ENCODE measurements around the gene CST6.

Gene CST6

DNA sequence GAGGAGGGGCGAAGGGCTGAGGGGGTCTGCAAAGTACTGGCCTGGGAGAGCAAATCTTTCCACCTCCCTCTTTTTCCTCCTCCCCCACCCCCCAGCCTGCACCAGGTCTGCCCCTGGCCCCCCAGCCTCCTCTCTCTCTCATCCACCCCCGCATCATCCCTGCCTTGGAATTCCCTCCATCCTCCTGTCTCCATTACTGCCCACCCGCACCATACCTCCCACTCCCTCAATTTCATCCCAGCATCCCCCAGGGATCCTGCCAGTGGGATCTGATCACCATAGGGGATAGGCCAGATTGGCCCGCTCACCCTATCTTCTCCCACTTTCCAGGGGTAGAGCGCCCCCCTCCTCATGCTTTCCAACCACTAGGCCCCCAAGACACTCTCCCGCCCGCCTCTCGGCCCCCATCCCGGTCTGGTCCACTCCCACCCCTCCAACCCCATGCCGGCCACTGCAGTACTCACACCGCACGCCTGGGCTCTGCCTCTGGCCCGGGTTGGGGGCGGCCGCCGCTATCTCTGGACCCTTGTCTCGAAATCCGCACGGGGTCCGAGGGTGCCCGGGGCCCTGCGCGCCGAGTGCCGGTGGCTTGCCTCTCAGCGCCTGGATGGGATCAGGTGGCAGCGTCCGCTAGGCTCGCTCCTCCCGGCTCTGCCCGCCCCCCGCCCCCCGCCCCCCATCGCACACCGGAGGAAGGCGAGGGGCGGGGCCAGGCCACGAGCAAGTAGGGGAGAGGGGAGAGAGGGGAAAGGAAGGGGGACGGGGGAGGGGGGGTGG lies 36.9 kb downstream of the CST6 start, which contains the start of gene GAL3ST3:
TSS of gene GAL3ST3 (minus strand) at position 615 of the 777 bp plus-strand sequence. CDS start 3,746 bp downstream, outside the sequence.
- no peak for DNase-seq

- no peak for DNase-seq
Measured at GRCh38 chr11:66050581-66051231, 38.9 kb downstream of the CST6 start.

DNA sequence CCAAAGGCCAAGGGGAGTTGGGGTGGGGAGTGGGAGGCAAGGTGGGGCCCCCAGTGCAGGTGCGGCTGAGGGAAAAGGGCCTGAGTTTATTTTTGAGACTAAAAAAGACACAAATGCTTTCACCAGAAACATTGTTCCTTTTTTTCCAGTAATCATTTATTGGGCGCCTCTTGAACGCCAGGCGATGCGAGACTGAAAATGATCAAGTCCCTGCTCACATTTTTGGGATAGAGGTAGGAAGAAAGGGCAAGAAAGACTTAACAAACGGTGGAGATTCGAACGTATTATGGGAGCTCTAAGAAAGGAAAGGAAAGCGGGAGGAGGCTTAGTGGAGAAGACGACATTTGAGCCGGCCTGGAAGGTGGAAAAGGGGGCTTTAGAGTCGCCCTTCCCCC lies 39.6 kb downstream of the CST6 start:
- no peak for DNase-seq

GRCh38 chr11:66051766-66052663 lies 40.2 kb downstream of the CST6 start, which contains the start of gene SF3B2:
SF3B2 (plus strand) TSS chr11:66052364; CDS start chr11:66052385, 21 bp downstream.
- DNase-seq = peak; percentile 91

DNA sequence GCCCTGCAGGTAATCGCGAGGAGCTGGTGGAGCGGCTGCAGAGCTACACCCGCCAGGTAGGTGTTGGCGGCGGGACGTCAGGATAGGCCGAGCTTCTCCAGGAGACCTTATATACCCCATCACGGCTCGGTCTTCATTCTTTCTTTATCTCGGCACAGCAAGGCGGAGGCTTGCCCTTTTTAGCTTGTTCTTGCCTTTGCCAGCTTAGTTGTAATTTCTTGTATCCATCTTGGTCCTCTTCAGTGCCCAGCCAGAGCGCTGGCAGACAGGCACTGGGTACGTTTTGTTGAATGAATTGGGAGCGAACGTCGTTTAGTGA lies 40.8 kb downstream of the CST6 start:
- DNase-seq = no peak

GRCh38 chr11:66055021-66055420 lies 43.2 kb downstream of the CST6 start:
- no peak for DNase-seq

- DNase-seq = no peak
Measured at GRCh38 chr11:66056501-66056900, 44.7 kb downstream of the CST6 start.

- no peak for DNase-seq
Measured at GRCh38 chr11:66059966-66060680, 48.3 kb downstream of the CST6 start.

GRCh38 chr11:66061268-66061667 lies 49.5 kb downstream of the CST6 start:
- no peak for DNase-seq

DNA sequence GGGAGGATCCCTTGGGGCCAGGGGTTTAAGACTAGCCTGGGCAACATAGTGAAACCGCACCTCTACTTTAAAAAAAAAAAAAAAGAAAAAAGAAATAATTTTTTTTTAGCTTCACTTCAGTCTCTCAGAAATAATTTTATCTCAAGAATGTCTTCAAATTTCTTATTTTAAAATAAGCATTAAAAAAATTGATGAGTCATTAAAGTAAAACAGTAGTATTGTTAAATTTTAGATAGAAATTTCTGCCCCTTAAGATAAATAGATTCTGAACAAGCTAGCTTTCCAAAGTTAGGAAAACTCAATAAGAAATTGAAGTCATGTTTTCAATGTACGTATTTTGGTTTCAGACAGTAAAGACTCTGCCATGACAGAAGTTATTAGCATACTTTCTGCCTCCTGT lies 50.6 kb downstream of the CST6 start:
- no peak for DNase-seq

Data from T-helper 9 cell (primary cell).